HFF-Myc (cell line): ENCODE results near the gene CBX2.

Experiments used
- DNase-seq: peaks from one replicate; pipeline ENCODE4 v3.0.0-alpha.2; 2011; ENCODE audit warnings: low read depth; ENCODE audit errors: extremely low read depth
- H3K4me3 ChIP-seq: replicated peaks from 2 replicates; pipeline ENCODE4 v1.5.1; 2011; ENCODE audit warnings: low read depth, mild to moderate bottlenecking, control low read depth, low read length
- TF ChIP-seq, protein P1 (sequence below): IDR thresholded peaks from 2 replicates; pipeline ENCODE4 v1.5.1; 2012; ENCODE audit warnings: mild to moderate bottlenecking, low read depth, low read length, control low read depth; ENCODE audit errors: missing control alignments

Gene CBX2

DNA sequence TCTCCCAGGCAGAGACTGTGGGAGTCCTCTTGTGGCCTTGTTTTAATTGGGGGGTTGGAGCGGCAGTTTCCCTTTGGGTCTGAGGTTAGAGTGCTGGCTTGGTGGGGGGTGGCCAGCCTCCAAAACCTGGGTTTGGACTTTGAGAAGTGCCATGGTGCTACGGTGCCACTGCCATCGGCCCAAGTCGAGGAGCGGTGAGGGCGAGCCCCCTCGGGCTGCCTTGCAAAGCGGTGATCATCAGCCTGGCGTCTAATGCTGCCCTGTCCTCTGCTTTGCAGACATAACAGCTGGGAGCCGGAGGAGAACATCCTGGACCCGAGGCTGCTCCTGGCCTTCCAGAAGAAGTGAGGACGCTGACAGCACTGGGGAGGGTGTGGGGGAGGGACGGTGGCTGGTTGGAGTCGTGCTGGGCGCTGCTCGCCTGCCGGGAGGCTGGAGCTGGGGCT is 1.2 kb downstream of the CBX2 start:
- TF ChIP-seq, protein P1, sequence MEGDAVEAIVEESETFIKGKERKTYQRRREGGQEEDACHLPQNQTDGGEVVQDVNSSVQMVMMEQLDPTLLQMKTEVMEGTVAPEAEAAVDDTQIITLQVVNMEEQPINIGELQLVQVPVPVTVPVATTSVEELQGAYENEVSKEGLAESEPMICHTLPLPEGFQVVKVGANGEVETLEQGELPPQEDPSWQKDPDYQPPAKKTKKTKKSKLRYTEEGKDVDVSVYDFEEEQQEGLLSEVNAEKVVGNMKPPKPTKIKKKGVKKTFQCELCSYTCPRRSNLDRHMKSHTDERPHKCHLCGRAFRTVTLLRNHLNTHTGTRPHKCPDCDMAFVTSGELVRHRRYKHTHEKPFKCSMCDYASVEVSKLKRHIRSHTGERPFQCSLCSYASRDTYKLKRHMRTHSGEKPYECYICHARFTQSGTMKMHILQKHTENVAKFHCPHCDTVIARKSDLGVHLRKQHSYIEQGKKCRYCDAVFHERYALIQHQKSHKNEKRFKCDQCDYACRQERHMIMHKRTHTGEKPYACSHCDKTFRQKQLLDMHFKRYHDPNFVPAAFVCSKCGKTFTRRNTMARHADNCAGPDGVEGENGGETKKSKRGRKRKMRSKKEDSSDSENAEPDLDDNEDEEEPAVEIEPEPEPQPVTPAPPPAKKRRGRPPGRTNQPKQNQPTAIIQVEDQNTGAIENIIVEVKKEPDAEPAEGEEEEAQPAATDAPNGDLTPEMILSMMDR = no peak
- no peak for DNase-seq
- peak overlapping the region; percentile 61 for H3K4me3 ChIP-seq

DNA sequence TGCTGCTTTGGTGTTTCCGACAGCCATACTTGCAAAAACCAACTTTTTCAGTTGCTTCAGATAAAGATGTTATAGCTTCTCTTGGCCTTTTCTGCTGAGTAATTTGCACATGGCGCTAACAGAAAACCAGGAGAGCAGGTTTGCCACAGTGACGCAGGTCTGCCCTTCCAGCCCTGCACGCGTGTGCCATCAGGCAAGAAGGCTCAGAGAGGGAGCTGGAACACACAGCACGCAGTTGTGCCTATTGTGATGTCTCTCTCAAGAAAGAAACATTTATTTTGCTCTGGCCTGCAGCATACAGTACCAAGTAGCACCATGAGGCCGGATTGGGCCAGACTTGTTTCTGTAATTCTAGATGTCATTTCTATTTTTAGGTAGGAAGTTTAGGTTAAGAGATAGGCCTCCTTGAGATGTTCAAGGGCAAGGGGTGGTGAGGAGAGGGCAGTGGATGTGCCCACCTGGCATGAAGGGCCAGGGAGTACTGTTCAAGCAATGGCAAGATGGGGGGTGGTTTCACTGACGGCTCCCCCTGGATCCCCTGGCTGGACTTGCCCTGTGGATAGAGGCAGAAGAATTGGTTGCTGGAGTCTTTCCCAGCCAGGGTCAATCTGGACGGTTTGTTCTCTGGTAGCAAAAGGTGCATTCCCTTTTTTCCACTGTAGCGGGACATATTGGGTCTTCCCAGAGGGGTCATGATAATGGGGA is 1.9 kb downstream of the CBX2 start:
- TF ChIP-seq, protein P1 = no peak
- peak overlapping the region; percentile 61; the same call in 1 of the 2 replicates for H3K4me3 ChIP-seq
- DNase-seq = no peak

DNA sequence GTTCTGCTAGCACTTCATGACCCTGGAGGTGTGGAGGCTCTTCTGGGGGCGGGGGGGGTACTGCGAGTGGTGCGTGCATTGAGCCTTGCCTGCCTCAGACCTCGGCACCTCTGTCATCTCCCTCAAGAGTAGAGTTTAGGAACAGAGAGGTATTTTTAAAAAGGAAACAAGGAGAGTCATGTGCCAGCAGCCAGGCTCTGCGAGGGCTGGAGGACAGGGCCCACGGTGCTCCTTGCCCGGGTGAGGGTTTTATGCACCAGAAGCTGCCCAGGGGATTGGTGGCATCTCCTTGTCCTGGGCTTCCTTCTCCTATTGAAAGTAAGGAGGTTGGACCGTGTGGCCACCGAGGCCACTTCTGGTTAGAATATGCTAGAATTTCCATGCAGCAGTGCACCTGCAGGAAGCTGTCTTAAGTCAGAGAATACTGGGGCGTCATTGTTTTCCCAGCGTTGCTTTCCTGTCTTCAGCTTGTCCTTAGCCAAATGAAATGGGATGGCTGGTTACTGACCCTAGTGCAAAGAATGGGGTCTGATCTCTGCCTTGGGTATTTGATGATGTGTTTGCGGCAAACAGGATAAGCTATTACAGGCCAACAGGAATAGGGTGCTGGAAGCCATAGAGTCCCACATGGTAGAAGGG is 3.2 kb downstream of the CBX2 start:
- no peak for DNase-seq
- H3K4me3 ChIP-seq = no peak overlapping the region
- TF ChIP-seq, protein P1 = no peak

DNA sequence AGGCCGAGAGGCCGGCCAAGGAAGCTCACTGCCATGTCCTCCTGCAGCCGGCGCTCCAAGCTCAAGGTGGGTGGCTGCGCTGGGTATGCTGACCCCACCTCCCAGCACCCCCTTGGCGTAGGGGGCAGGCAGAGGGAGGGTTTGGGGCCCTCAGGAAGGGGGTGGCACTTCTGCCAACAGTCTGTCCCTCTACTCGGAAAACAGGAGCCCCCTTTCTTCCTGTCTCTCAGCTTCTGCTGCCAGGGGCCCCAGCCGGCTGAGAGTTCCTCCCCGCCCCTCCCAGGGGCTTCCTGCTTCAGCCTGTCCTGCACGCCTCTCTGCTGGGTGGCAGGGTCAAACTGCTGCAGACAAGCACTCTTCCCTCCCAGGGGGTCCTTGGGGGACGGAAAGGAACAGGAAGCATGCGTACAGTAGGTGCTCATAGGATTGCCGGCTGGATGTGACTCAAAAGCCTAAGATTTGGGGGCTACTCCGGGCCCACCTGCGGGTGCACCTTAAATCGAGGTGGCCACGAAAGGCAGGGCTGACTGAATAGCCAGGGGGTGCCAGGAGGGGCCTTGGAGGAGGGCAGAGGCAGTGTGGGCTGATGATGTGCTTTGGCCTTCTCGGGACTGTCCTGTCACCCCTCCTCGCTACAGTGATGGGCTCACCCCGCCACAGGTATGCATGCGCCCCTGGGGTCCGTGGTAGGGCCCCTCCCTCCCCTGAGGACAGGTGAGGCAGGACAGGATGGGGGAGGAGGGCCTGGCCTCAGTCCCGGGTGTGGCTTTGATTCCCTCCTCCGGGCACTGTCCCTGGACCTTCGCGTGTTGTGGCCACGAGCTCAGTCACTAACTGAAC is 4.0 kb downstream of the CBX2 start:
- H3K4me3 ChIP-seq = no peak overlapping the region
- TF ChIP-seq, protein P1 = no peak
- DNase-seq = no peak

DNA sequence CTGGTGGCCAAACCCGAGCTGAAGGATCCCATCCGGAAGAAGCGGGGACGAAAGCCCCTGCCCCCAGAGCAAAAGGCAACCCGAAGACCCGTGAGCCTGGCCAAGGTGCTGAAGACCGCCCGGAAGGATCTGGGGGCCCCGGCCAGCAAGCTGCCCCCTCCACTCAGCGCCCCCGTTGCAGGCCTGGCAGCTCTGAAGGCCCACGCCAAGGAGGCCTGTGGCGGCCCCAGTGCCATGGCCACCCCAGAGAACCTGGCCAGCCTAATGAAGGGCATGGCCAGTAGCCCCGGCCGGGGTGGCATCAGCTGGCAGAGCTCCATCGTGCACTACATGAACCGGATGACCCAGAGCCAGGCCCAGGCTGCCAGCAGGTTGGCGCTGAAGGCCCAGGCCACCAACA is 5.9 kb downstream of the CBX2 start:
- DNase-seq = no peak
- H3K4me3 ChIP-seq = no peak overlapping the region

DNA sequence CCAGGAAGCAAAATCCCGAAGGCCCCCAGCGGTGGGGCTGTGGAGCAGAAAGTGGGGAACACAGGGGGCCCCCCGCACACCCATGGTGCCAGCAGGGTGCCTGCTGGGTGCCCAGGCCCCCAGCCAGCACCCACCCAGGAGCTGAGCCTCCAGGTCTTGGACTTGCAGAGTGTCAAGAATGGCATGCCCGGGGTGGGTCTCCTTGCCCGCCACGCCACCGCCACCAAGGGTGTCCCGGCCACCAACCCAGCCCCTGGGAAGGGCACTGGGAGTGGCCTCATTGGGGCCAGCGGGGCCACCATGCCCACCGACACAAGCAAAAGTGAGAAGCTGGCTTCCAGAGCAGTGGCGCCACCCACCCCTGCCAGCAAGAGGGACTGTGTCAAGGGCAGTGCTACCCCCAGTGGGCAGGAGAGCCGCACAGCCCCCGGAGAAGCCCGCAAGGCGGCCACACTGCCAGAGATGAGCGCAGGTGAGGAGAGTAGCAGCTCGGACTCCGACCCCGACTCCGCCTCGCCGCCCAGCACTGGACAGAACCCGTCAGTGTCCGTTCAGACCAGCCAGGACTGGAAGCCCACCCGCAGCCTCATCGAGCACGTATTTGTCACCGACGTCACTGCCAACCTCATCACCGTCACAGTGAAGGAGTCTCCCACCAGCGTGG is 6.5 kb downstream of the CBX2 start:
- TF ChIP-seq, protein P1 = no peak
- DNase-seq = no peak
- no peak overlapping the region for H3K4me3 ChIP-seq

More for the DNA sequence above, 5.9 kb downstream of the CBX2 start:
- TF ChIP-seq, protein P1 = no peak
